ENCODE data around the gene ACSF3. TPM values are rescaled to one million over a fixed set of nuclear protein-coding genes. Genes with fewer than 3 reads are reported as not detected.

The ACSF3 gene
- total and polyA plus RNA-seq, 2 donors = 47.2 to 97.2 TPM

GRCh38 chr16:89137666-89138512 lies 44.2 kb downstream of the ACSF3 start:
- WGBS = 98% methylated on average over 24 of the region's 24 CpGs
- no peak for DNase-seq (ENCODE audit: low read depth in 6 of 9, low spot score in 9 of 9)
- H3K4me3 ChIP-seq (ENCODE audit: low read length in 2 of 2) = no peak overlapping the region
- H3K36me3 ChIP-seq (ENCODE audit: control insufficient read depth in 2 of 2, insufficient read depth in 2 of 2, low read length in 1 of 2) = peaks cover 95 to 97% of the 10 kb centered on the region in 2 donors
- peaks cover 2 to 23% of the 10 kb centered on the region in 2 donors for H3K9me3 ChIP-seq (ENCODE audit: control insufficient read depth in 2 of 2, insufficient read depth in 1 of 2, low read length in 1 of 2)
- H3K4me1 ChIP-seq (ENCODE audit: control insufficient read depth in 2 of 2, insufficient read depth in 2 of 2, low read length in 2 of 2) = no peaks in the 10 kb centered on the region
- no peak overlapping the region for H3K27ac ChIP-seq (ENCODE audit: low read depth in 1 of 2, low read length in 1 of 2)
- H3K27me3 ChIP-seq (ENCODE audit: control insufficient read depth in 2 of 2, insufficient read depth in 1 of 2, low read length in 1 of 2) = no peaks in the 10 kb centered on the region

DNA sequence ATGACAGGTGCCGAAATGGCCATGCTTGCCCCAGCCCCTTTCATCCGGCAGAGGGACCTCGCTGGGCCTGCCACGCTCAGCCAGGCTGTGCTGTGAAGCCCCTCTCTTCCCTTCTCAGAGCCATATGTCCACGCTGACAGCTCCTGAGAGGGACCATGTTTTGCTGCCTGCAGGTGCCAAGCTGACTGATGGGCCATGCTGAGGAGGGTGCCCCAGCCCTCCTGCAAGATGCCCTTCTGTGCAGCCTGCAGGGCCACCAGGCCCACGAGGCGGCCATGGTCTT lies 44.8 kb downstream of the ACSF3 start:
- no peak for DNase-seq (ENCODE audit: low read depth in 6 of 9, low spot score in 9 of 9)
- H3K36me3 ChIP-seq (ENCODE audit: control insufficient read depth in 2 of 2, insufficient read depth in 2 of 2, low read length in 1 of 2) = peaks cover 95 to 97% of the 10 kb centered on the region in 2 donors

DNA sequence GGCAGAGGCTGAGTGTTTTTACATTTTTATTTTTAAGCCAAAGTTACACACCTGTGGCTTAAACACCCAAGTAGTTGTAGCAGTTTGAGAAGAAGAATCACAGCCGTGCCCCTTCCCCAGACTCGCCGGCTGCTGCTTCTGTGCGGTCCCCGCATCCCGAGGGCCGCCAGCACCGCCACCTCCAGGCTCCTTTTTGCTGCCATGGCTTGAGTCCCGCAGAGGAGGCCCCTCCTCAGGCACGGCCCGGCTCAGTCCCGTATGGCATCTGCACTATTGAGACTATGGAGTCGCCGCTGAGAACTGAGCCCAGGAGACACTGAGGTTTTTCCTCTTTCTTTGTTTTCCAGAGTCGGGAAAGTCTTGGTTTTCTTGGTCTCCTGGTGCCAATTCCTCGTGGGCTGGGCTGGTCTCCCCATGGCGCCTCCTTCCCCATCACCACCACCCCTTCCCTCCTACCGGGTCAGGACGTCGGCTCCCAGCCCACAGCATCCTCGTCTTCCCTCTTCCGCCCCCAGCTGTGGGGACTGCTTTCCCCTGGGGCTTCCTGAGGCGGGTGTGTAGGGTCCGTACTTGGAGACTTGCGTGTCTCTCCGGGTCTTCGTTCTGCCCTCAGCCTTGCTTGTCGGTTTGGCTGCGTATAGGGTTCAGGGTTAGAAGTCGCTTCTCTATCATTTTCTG lies 45.3 kb downstream of the ACSF3 start:
- 97% methylated on average over 30 of the region's 30 CpGs for WGBS
- Histone ChIP-seq H3K36me3 (ENCODE audit: control insufficient read depth in 2 of 2, insufficient read depth in 2 of 2, low read length in 1 of 2) (peaks cover 95 to 97% of the 10 kb centered on the region in 2 donors), H3K4me3 (ENCODE audit: low read length in 2 of 2) (no peak overlapping the region), H3K4me1 (ENCODE audit: control insufficient read depth in 2 of 2, insufficient read depth in 2 of 2, low read length in 2 of 2) (no peaks in the 10 kb centered on the region), H3K27me3 (ENCODE audit: control insufficient read depth in 2 of 2, insufficient read depth in 1 of 2, low read length in 1 of 2) (no peaks in the 10 kb centered on the region), H3K27ac (ENCODE audit: low read depth in 1 of 2, low read length in 1 of 2) (no peak overlapping the region), H3K9me3 (ENCODE audit: control insufficient read depth in 2 of 2, insufficient read depth in 1 of 2, low read length in 1 of 2) (peaks cover 2 to 17% of the 10 kb centered on the region in 2 donors)
- no peak for DNase-seq (ENCODE audit: low read depth in 6 of 9, low spot score in 9 of 9)

More for the DNA sequence above, 44.8 kb downstream of the ACSF3 start:
- Histone ChIP-seq H3K27ac (ENCODE audit: low read depth in 1 of 2, low read length in 1 of 2) (no peak overlapping the region), H3K4me1 (ENCODE audit: control insufficient read depth in 2 of 2, insufficient read depth in 2 of 2, low read length in 2 of 2) (no peaks in the 10 kb centered on the region), H3K9me3 (ENCODE audit: control insufficient read depth in 2 of 2, insufficient read depth in 1 of 2, low read length in 1 of 2) (peaks cover 2 to 19% of the 10 kb centered on the region in 2 donors), H3K4me3 (ENCODE audit: low read length in 2 of 2) (no peak overlapping the region), H3K27me3 (ENCODE audit: control insufficient read depth in 2 of 2, insufficient read depth in 1 of 2, low read length in 1 of 2) (no peaks in the 10 kb centered on the region)
- WGBS = 99% methylated on average over 7 of the region's 7 CpGs

DNA sequence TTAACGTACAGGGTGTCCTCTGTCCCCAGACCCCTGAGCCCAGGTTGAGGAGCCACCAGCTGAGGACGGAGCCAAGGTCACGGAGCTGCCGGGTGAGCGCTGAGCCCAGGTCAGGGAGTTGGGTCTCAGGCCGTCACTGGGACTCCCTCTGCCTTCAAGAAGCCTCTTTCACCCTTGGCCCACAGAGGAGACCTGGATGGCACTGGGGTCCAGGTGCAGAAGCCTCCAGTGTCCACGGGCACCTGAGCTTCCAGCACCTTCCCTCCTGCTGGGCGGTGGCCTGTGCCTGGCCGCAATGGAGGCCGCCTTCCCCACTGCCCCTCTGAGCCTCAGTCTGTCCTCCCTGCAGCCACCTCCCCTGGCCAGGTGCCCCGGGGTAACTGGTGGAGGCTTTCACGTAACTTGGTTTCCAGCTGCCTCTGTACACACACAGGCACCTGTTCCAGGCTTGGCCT lies 46.3 kb downstream of the ACSF3 start:
- 98% methylated on average over 12 of the region's 12 CpGs for WGBS
- H3K27ac ChIP-seq (ENCODE audit: low read depth in 1 of 2, low read length in 1 of 2) = no peak overlapping the region
- H3K9me3 ChIP-seq (ENCODE audit: control insufficient read depth in 2 of 2, insufficient read depth in 1 of 2, low read length in 1 of 2) = peaks cover 2 to 17% of the 10 kb centered on the region in 2 donors
- H3K4me1 ChIP-seq (ENCODE audit: control insufficient read depth in 2 of 2, insufficient read depth in 2 of 2, low read length in 2 of 2) = no peaks in the 10 kb centered on the region
- no peak overlapping the region for H3K4me3 ChIP-seq (ENCODE audit: low read length in 2 of 2)
- no peak for DNase-seq (ENCODE audit: low read depth in 6 of 9, low spot score in 9 of 9)
- peaks cover 95 to 97% of the 10 kb centered on the region in 2 donors for H3K36me3 ChIP-seq (ENCODE audit: control insufficient read depth in 2 of 2, insufficient read depth in 2 of 2, low read length in 1 of 2)
- H3K27me3 ChIP-seq (ENCODE audit: control insufficient read depth in 2 of 2, insufficient read depth in 1 of 2, low read length in 1 of 2) = no peaks in the 10 kb centered on the region

DNA sequence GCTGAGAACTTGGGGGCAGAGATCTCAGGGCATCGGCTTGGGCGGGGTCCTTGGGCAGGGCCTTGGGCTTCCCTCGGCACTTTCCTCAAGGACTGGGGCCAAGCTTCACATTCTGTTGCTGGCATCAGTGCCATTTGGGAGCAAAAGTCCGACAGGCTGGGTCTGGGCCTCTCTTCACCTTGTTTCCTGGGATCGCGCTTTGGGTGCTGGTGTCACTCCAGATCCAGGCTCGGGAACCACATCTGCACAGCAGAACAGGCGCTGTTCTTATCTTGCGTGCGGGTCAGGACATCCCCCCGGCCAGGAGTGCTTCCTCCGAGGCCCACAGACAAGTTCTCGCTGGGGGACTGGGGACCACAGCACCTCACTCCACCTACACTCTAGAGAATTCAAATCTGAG lies 46.7 kb downstream of the ACSF3 start:
- H3K36me3 ChIP-seq (ENCODE audit: control insufficient read depth in 2 of 2, insufficient read depth in 2 of 2, low read length in 1 of 2) = peaks cover 95 to 97% of the 10 kb centered on the region in 2 donors

DNA sequence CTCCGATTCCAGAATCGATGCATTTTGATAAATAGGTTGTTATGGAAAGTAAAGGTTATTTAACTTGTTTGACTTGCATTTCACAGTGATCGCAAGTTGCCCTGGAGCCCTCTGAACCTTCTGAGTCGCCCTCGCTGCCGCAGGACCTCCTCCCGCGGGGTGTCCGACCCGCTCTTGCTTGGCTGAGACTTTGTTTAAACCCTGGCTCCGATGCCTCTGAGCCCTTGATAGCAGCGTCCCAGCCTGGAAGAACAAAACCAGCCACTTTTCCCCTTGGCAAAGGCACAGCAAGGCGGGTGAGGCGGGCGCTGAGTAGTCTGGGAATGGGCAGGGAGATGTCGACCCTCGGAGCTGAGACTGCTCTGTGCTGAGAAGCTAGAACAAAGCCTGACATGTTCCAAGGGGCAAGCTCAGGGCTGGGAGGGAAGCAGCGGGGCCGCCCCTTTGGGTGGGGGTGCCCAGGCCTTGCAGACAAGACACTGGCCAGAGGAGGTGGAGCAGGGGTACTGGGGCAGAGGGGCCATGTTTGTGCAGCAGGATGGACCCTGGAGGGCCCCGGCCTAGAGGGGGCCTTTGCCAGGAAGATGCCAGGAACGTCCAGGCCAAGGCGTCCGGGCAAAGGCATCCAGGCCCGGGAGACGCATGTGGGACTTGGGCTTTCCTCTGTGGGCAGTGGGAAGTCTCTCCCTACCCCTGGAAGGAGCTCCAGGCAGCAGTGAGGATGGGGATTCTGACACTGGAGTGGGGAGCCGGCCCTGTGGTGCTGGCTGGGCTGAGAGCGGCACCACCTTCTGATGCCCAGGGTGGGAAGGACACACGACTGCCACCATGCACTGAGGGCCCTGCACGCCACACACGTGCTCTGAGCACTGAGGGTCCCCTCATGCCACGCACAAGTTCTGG lies 47.6 kb downstream of the ACSF3 start:
- no peaks in the 10 kb centered on the region for H3K4me1 ChIP-seq (ENCODE audit: control insufficient read depth in 2 of 2, insufficient read depth in 2 of 2, low read length in 2 of 2)
- H3K4me3 ChIP-seq (ENCODE audit: low read length in 2 of 2) = no peak overlapping the region
- H3K36me3 ChIP-seq (ENCODE audit: control insufficient read depth in 2 of 2, insufficient read depth in 2 of 2, low read length in 1 of 2) = peaks cover 97% of the 10 kb centered on the region in 2 donors
- no peak overlapping the region for H3K27ac ChIP-seq (ENCODE audit: low read depth in 1 of 2, low read length in 1 of 2)
- WGBS = 99% methylated on average over 31 of the region's 31 CpGs
- peaks cover 4 to 27% of the 10 kb centered on the region in 2 donors for H3K9me3 ChIP-seq (ENCODE audit: control insufficient read depth in 2 of 2, insufficient read depth in 1 of 2, low read length in 1 of 2)
- DNase-seq (ENCODE audit: low read depth in 6 of 9, low spot score in 9 of 9) = no peak
- H3K27me3 ChIP-seq (ENCODE audit: control insufficient read depth in 2 of 2, insufficient read depth in 1 of 2, low read length in 1 of 2) = no peaks in the 10 kb centered on the region

More for the DNA sequence above, 46.7 kb downstream of the ACSF3 start:
- no peak overlapping the region for H3K4me3 ChIP-seq (ENCODE audit: low read length in 2 of 2)
- H3K4me1 ChIP-seq (ENCODE audit: control insufficient read depth in 2 of 2, insufficient read depth in 2 of 2, low read length in 2 of 2) = no peaks in the 10 kb centered on the region
- H3K27me3 ChIP-seq (ENCODE audit: control insufficient read depth in 2 of 2, insufficient read depth in 1 of 2, low read length in 1 of 2) = no peaks in the 10 kb centered on the region
- no peak for DNase-seq (ENCODE audit: low read depth in 6 of 9, low spot score in 9 of 9)
- no peak overlapping the region for H3K27ac ChIP-seq (ENCODE audit: low read depth in 1 of 2, low read length in 1 of 2)
- peaks cover 2 to 18% of the 10 kb centered on the region in 2 donors for H3K9me3 ChIP-seq (ENCODE audit: control insufficient read depth in 2 of 2, insufficient read depth in 1 of 2, low read length in 1 of 2)
- WGBS = 98% methylated on average over 13 of the region's 13 CpGs

DNA sequence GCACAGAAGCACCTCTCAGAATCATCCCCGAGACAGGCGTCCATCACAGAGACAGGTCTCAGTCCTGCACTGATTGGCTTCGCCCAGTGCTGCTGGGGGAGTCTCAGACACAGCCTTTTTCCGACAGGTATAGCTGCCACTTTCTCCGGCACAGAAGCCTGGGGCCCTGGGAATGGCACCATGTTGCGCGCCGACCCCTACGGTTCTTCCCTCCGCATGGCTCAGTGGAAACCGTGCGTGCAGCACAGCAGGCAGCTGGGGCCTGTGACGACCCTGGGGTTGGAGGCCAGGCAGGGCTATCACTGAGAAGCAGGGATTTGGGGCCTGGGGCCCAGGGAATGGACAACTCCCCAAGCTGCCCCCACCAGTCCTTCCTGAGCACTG lies 48.2 kb downstream of the ACSF3 start:
- Histone ChIP-seq H3K36me3 (ENCODE audit: control insufficient read depth in 2 of 2, insufficient read depth in 2 of 2, low read length in 1 of 2) (peaks cover 97% of the 10 kb centered on the region in 2 donors), H3K27me3 (ENCODE audit: control insufficient read depth in 2 of 2, insufficient read depth in 1 of 2, low read length in 1 of 2) (no peaks in the 10 kb centered on the region), H3K4me1 (ENCODE audit: control insufficient read depth in 2 of 2, insufficient read depth in 2 of 2, low read length in 2 of 2) (no peaks in the 10 kb centered on the region), H3K9me3 (ENCODE audit: control insufficient read depth in 2 of 2, insufficient read depth in 1 of 2, low read length in 1 of 2) (peaks cover 6 to 33% of the 10 kb centered on the region in 2 donors), H3K27ac (ENCODE audit: low read depth in 1 of 2, low read length in 1 of 2) (no peak overlapping the region), H3K4me3 (ENCODE audit: low read length in 2 of 2) (no peak overlapping the region)
- DNase-seq (ENCODE audit: low read depth in 6 of 9, low spot score in 9 of 9) = no peak
- 99% methylated on average over 13 of the region's 13 CpGs for WGBS

- no peak overlapping the region for H3K4me3 ChIP-seq (ENCODE audit: low read length in 2 of 2)
- no peak overlapping the region for H3K27ac ChIP-seq (ENCODE audit: low read depth in 1 of 2, low read length in 1 of 2)
- H3K27me3 ChIP-seq (ENCODE audit: control insufficient read depth in 2 of 2, insufficient read depth in 1 of 2, low read length in 1 of 2) = no peaks in the 10 kb centered on the region
- H3K36me3 ChIP-seq (ENCODE audit: control insufficient read depth in 2 of 2, insufficient read depth in 2 of 2, low read length in 1 of 2) = peaks cover 95 to 100% of the 10 kb centered on the region in 2 donors
- H3K9me3 ChIP-seq (ENCODE audit: control insufficient read depth in 2 of 2, insufficient read depth in 1 of 2, low read length in 1 of 2) = peaks cover 8 to 36% of the 10 kb centered on the region in 2 donors
- no peaks in the 10 kb centered on the region for H3K4me1 ChIP-seq (ENCODE audit: control insufficient read depth in 2 of 2, insufficient read depth in 2 of 2, low read length in 2 of 2)
- 98% methylated on average over 13 of the region's 13 CpGs for WGBS
- DNase-seq (ENCODE audit: low read depth in 6 of 9, low spot score in 9 of 9) = no peak
Observed at GRCh38 chr16:89142474-89143195, 49.0 kb downstream of the ACSF3 start.

All from thymus (tissue), 11 donors.